ENCODE measurements around the gene WIZ.
A peak's percentile ranks its signal among the peaks of the same experiment; 100 is the strongest.
"Not testable (repeated sequence)": the region's sequence is repeated elsewhere in the genome, so short reads cannot be mapped to it uniquely, and the experiment has no call there.

Gene WIZ

DNA sequence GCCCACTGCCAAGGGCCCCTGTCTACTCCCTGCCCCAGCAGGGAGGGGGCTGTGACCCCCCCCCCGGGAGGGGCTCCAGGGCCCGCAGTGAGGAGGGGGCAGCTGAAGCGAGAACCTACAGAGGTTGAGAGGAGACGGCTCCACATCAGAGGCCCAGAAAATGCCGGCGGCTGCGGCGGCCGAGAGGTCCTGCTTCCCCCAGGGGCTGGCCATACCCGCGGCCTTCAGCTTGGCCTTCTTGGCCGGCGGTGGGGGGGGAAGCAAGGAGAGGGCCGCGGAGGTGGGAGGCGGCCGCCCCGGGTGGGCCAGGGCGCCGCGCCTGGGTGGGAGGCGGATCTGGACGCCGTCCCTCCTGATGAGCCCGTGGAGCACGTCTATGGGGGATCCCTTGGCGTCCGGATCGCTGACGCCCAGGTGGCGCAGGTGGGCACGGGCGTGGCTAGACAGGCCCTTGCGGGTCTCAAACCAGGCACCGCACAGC is 21.7 kb downstream of the WIZ start:
- DNase-seq, result no peak

DNA sequence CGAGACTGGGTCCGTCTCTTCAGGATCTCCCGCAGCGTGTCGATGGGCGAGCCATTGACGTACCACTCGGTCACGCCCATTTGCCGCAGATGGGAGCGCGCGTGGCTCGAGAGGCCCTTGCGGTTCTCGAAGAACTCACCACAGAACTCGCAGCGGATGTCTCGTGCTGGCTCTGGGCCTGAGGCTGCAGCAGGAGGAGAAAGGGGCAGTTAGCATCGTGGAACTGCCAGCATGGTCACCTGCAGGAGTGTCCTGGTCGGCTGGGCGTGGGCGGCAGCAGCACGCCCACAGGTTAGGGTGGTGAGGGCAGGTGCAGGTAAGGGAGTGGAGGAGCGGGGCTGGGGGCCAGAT is 22.4 kb downstream of the WIZ start:
- DNase-seq, result no peak

- no peak for DNase-seq
Measured at GRCh38 chr19:15426485-15427349, 23.0 kb downstream of the WIZ start.

GRCh38 chr19:15425321-15425950 is 24.3 kb downstream of the WIZ start:
- DNase-seq, result no peak

GRCh38 chr19:15424692-15425272 is 25.0 kb downstream of the WIZ start:
- DNase-seq, result no peak

DNA sequence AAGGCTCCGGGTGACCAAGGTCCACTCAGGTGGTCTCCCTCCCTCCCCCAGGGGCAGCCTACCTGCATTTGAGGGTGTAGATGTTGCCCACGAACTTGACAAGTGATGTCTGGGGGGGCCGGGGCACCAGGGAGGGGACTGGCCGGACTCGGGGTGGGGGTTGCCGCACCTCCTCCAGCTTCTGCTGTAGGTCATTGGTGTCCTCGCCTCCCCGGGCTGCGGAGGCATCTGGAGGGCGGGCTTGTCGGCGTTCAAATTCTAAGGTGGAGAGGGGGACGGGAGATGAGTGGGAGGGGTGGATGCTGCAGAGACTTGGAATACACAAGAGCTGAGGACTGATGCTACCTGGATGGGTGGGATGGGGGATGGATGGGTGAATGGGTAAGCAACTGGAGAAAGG is 25.6 kb downstream of the WIZ start:
- no peak for DNase-seq

DNA sequence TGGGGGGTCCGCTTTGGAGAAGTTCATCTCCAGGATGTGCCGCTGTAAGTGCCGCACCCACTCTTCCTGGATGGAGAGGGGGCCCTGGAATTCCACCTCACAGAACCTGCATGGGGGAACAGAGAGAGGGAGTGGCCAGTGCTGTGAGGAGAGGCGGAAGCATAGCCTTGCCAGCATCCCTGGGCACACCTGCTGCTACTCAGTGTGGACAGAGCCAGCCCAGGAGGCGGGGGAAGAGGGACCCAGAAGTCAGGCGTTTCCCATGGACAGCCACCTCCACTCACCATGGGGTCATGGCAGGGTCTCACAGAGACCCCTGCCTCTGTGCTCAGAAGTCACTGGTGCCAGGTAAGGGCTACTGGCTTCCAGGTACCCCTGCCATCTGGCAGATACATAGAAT is 26.6 kb downstream of the WIZ start:
- DNase-seq, result no peak

DNA sequence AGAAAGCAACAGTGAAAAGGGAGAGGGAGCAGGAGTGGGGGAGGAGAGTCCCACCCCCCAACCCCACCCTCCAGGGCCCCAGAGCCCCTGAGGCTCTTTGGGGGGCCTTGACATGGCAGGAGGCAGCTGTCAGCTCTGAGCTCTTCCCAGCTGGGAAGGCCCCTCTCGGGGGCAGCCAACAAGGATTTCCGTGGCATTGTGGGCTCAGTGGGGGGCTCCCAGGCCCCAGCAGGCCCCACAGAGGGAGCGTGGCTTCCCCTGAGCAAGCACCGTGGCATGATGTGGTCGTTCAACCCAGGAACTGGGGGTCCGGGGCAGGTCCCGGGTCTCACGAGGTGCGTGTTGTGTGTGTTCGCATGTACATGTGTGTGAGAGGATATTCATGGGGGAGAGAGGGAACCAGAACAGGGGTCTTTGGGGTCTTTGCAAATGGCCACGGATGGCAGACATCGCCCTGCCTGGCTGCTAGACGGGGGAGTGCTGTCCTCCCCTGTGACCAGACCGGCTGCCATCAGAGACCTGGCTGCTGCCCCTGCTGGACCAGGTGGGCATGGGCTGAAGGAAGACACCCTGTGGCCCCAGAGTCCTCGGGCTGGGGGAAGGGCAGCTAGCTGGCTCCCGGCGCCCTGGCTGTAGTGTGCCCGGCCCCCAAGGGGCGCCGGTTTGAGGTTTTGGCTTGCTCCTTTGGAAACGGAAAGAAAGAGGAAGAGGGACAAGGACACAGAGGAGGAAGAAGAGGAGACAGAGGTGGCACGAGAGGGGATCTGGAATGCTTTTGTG is 27.3 kb downstream of the WIZ start:
- DNase-seq, result no peak

DNA sequence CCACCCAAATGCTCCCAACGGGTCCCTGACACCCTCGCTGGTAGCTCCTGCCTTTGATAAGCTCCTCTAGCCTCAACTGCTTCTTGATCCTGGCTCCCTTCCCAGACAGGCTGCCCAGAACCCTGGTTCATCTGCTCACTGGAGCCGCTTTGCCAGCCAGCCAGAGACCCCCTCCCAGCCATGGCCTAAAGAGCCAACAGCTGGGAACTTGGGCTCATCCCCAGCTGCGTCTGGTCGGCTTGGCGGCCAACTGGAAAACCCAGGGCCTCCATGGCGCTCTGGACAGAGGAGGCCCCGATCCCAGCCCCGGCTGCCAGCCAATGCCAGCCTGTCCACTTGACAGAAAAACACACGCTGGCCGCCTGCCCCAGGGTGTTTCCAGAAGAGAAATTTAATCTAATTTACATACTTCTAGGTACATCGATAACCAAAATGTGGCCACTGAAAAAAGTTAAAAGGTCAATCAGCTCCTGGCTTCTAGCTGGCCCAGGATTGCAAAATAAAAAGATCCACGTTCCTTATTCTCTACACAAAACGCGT is 28.0 kb downstream of the WIZ start:
- DNase-seq, result no peak

- no peak for DNase-seq
Measured at GRCh38 chr19:15421136-15421695, 28.5 kb downstream of the WIZ start.

DNA sequence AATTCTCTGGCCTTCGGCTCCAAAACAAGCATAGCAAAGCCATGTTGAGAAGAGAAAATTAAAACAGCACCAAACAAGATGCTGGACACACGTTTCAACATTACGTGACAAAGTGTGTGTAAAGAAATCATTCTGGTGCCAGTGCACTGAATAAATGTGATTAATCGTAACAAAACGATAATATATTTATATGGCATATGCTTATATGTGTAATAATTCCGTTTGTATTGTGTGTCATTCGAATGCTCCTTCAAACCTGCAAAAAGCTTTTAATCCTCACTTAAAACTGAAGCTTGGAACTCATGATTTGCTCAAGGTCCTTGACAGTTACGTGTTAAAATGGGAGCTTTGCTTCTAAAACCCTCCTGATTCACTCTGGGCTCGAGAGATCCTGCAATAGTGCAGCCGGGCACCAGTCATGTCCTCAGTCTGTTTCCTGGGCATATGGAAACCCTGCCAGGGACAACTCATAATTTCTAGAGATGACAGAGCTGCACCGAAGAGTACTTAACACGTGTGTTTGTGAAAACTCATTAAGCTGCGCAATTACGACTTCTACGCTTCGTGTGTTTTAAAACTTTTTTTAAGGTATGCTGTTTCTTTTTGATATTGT is 30.2 kb downstream of the WIZ start:
- no peak for DNase-seq

DNA sequence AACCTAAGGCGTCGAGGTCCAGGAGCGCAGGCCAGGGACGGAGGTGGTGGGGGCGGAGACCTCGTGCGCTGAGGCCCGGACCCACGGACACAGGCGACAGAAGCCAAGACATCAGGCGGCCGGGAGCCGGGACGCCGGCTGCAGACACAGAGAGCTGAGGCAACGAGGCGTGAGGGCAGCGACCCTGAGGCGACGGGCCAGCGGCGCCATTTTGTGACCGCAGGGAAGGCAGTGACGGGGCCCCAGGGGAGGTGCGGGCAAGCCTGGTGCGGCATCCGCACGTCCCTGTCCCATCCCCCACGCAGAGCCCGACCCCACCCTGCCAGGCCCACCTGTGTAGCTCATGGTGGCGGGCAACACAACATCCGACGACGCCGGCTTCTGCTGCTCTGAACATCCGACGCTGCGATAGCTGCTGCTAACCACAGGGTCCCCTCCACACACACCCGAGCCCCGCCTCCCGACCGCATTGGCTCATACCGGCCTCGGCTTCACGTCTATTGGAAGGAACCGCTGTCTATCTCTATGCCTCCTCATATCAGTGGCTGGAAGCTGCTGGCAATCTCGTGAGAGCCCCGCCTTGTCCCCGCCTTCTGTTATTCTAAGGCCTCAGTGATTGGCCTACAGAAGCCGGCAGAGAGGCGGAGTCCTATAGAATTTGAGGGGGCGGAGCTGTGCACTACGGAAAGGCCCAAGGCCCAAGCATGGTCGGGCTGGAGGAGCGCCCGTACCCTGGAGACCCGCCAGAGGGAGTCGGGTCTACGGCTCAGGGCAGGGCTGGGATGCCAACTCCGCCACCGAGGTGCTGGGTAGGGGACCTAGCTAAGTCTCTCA is 31.0 kb downstream of the WIZ start, which contains the start of gene AKAP8L:
Gene AKAP8L (minus strand): TSS at position 410 of the 834 bp plus-strand sequence. CDS start 65 bp downstream, at position 345.
- peak; percentile 97 for DNase-seq

GRCh38 chr19:15418231-15418578 is 31.6 kb downstream of the WIZ start:
- peak; percentile 20 for DNase-seq

- no peak for DNase-seq
Measured at GRCh38 chr19:15417699-15418098, 32.1 kb downstream of the WIZ start.

DNA sequence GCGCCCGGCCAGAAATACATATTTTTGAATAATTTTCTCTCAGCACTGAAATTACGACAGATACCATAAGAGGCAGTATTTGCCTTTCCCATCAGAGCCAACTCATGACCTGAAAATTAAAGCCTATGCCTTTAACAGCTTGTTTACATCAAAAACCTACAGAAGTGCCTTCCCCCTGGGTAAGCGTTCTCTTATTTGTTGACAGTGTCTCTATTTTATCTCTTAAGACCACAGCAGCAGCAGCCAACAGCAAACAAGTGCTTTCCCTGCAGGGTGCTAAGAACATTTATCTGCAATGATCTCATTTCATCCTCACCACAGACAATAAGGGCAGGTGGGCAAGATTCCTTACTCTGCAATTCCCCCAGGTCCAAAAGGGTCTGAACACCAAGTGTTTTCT is 36.9 kb downstream of the WIZ start:
- DNase-seq, result no peak

- DNase-seq, result not testable (repeated sequence)
Measured at GRCh38 chr19:15411351-15411750, 38.4 kb downstream of the WIZ start.

GRCh38 chr19:15404780-15405211 is 45.0 kb downstream of the WIZ start:
- DNase-seq, result no peak

- no peak for DNase-seq
Measured at GRCh38 chr19:15404097-15404779, 45.5 kb downstream of the WIZ start.

- DNase-seq, result no peak
Measured at GRCh38 chr19:15403151-15403531, 46.6 kb downstream of the WIZ start.

DNA sequence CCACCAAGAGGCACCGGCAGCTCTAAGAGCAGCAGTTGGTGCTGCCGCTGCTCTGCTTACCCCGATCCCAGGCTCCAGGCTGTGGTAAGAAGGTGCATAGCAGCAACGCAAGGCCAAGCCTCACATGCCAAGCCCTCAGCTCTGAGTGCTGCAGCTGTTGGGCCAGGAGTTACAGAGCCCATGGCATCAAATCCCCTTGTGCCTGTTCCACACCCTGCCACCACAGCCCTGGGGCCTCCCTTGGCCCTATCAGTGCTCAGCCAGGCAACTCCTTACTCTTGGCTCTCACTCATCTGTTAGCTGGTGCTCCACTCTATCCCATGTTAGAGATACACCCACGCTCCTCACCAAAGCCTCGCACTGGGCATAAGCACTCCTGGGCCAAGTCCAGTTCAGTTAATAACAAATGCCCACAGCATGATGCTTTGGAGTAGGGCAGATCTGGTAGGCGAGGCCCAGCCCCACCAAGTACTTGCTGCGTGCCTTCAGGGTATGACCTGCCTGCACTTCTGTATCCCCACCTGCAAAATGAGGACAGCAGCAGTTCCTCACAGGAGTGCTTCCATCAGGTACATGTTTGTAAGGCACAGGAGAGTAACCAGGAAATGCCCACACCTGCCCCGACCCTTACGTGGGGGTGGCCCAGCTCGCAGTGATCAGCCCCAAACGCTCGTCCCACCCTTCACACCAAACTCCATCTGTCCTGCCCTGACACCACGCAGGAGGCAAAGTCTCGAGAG is 47.2 kb downstream of the WIZ start:
- no peak for DNase-seq
